Panc1 (cell line): ENCODE results near the gene SLC51A.

Experiments used
- POLR2AphosphoS5 ChIP-seq: IDR thresholded peaks from 2 replicates; pipeline ENCODE4 v1.6.1; 2012; ENCODE audit warnings: mild to moderate bottlenecking, low read depth, low read length, moderate library complexity
- SIN3A ChIP-seq: IDR thresholded peaks from 2 replicates; pipeline ENCODE4 v1.6.1; 2012; ENCODE audit warnings: low read depth, mild to moderate bottlenecking, low read length, moderate library complexity, borderline replicate concordance; ENCODE audit not compliant: insufficient read depth
- TF ChIP-seq, protein P1 (sequence below): fragments of 450-650 bp; IDR thresholded peaks from 2 replicates; pipeline ENCODE4 v1.5.1; 2017; ENCODE audit warnings: mild to moderate bottlenecking
- TF ChIP-seq, protein P2 (sequence below), 2 experiments: IDR thresholded peaks; 2 replicates each; pipeline ENCODE4 v1.6.1; 2011 to 2012; ENCODE audit warnings: low read depth in 2 of 2, control low read depth in 1 of 2, low read length in 1 of 2, mild to moderate bottlenecking in 1 of 2, moderate library complexity in 1 of 2; ENCODE audit not compliant: insufficient read depth in 1 of 2

GRCh38 chr3:196270499-196270898, 54.2 kb downstream of the SLC51A start:
- TF ChIP-seq, protein P1, sequence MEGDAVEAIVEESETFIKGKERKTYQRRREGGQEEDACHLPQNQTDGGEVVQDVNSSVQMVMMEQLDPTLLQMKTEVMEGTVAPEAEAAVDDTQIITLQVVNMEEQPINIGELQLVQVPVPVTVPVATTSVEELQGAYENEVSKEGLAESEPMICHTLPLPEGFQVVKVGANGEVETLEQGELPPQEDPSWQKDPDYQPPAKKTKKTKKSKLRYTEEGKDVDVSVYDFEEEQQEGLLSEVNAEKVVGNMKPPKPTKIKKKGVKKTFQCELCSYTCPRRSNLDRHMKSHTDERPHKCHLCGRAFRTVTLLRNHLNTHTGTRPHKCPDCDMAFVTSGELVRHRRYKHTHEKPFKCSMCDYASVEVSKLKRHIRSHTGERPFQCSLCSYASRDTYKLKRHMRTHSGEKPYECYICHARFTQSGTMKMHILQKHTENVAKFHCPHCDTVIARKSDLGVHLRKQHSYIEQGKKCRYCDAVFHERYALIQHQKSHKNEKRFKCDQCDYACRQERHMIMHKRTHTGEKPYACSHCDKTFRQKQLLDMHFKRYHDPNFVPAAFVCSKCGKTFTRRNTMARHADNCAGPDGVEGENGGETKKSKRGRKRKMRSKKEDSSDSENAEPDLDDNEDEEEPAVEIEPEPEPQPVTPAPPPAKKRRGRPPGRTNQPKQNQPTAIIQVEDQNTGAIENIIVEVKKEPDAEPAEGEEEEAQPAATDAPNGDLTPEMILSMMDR = no peak
- TF ChIP-seq, protein P2, sequence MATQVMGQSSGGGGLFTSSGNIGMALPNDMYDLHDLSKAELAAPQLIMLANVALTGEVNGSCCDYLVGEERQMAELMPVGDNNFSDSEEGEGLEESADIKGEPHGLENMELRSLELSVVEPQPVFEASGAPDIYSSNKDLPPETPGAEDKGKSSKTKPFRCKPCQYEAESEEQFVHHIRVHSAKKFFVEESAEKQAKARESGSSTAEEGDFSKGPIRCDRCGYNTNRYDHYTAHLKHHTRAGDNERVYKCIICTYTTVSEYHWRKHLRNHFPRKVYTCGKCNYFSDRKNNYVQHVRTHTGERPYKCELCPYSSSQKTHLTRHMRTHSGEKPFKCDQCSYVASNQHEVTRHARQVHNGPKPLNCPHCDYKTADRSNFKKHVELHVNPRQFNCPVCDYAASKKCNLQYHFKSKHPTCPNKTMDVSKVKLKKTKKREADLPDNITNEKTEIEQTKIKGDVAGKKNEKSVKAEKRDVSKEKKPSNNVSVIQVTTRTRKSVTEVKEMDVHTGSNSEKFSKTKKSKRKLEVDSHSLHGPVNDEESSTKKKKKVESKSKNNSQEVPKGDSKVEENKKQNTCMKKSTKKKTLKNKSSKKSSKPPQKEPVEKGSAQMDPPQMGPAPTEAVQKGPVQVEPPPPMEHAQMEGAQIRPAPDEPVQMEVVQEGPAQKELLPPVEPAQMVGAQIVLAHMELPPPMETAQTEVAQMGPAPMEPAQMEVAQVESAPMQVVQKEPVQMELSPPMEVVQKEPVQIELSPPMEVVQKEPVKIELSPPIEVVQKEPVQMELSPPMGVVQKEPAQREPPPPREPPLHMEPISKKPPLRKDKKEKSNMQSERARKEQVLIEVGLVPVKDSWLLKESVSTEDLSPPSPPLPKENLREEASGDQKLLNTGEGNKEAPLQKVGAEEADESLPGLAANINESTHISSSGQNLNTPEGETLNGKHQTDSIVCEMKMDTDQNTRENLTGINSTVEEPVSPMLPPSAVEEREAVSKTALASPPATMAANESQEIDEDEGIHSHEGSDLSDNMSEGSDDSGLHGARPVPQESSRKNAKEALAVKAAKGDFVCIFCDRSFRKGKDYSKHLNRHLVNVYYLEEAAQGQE (IDR thresholded peaks at IDR 0.05; ENCODE audit: insufficient read depth in 1 of 2, low read depth in 2 of 2, low read length in 1 of 2) = no peak
- TF ChIP-seq POLR2AphosphoS5 (no peak), SIN3A (no peak)
